ENCODE data around the gene CD4.

The CD4 gene

DNA sequence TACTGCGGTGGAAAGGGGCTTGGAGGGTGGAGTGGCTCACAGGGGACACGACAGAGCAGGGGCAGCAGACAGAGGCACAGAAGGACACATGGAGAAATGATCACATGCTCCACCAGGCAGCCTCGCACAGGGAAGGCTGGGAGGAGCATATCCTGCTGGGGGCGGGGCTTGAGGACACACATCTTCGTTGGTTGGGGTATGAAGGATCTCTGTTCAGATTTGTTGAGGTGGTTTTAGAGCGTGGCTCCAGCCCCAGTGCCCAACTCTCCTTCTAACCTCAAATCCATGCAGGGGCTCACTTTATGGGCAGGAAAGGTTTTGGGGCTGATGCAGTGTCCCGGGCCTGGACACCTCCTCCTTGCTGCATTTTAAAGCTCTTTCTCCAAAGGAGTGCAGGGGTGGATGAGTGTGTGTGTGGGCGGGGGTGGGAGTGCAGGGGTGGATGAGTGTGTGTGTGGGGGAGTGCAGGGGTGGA is 38.1 kb downstream of the CD4 start:
- no peak overlapping the region for H3K4me3 ChIP-seq (ENCODE audit: low read depth, low read length)

DNA sequence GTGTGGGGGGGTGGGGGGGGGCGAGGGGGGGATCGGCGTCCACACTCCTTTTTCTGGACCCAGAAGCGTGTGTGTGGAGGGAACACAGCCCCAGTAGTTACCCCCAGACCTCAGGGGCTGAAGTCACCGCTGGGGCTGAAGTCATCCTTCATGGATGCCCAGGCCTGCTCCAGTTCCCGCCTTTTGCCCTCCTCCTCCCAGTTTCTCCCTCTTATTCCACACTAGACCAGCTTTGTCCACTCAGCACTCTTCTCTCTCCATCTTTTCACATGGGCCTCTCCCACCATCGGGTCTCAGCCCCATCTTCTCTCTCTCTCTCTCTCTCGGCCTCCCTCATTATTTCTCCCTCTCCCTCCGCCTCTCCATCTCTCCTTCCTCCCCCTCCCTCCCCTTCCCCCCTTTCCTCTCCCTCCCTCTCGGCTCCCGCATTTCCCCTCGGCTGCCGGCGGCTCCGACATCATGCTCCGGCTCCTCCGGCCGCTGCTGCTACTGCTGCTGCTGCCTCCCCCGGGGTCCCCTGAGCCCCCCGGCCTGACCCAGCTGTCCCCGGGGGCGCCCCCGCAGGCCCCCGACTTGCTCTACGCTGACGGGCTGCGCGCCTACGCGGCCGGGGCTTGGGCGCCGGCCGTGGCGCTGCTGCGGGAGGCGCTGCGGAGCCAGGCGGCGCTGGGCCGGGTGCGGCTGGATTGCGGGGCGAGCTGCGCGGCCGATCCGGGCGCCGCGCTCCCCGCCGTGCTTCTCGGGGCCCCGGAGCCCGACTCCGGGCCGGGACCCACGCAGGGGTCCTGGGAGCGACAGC is 38.9 kb downstream of the CD4 start, which contains the start of gene P3H3:
Gene P3H3 (plus strand): TSS at position 426 of the 799 bp plus-strand sequence. CDS start 34 bp downstream, at position 460.
- peak within 1 kb of the TSS; percentile 96 for H3K4me3 ChIP-seq (ENCODE audit: low read depth, low read length)

GRCh38 chr12:6828781-6829535 is 39.6 kb downstream of the CD4 start:
- peak overlapping the region; percentile 96 for H3K4me3 ChIP-seq (ENCODE audit: low read depth, low read length)

DNA sequence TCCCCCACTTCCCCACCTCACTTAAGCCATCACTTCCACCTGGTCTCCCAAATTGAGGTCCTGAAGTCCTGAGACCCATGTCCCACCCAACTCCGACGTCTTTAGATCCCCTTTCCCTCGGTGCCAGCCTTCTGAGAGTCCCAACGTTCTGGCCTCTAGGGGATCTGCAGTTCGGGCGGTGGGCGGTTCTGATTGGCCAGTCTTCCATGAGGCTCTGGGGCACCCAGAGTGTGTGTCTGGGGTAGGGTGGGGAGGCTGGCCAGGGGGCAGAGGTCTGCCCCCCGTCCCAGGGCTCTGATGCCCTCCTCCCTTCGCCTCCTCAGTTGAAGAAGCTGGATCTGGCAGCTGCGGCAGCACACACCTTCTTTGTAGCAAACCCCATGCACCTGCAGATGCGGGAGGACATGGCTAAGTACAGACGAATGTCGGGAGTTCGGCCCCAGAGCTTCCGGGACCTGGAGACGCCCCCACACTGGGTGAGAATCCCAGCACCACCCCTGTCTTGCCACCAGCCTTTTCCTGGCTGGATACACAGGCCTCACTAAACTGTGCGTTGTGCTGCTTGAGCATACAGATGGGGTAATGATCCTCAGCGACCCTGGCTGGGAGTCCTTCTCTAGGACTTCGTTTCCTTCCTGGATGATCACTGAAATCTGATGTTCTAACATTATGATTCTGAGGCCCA is 40.4 kb downstream of the CD4 start:
- peak overlapping the region; percentile 96 for H3K4me3 ChIP-seq (ENCODE audit: low read depth, low read length)

- no peak overlapping the region for H3K4me3 ChIP-seq (ENCODE audit: low read depth, low read length)
These were observed 41.1 kb downstream of the CD4 start for GRCh38 chr12:6830286-6830890.

DNA sequence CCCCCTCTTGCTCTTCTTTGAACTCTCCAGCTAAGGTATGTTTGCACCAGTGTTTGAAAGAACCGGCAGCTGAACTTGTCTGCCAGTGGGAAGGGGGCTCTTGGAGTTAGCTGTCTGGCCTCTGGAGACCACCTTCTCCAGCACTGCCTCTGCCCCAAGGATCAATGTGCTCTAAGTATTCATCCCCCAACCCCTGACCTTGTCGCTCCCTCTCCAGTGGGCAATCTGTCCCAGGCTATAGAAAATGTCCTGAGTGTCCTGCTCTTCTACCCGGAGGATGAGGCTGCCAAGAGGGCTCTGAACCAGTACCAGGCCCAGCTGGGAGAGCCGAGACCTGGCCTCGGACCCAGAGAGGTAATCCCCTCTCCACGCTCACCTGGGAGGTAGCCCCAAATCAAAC is 41.7 kb downstream of the CD4 start:
- H3K4me3 ChIP-seq (ENCODE audit: low read depth, low read length), result no peak overlapping the region

DNA sequence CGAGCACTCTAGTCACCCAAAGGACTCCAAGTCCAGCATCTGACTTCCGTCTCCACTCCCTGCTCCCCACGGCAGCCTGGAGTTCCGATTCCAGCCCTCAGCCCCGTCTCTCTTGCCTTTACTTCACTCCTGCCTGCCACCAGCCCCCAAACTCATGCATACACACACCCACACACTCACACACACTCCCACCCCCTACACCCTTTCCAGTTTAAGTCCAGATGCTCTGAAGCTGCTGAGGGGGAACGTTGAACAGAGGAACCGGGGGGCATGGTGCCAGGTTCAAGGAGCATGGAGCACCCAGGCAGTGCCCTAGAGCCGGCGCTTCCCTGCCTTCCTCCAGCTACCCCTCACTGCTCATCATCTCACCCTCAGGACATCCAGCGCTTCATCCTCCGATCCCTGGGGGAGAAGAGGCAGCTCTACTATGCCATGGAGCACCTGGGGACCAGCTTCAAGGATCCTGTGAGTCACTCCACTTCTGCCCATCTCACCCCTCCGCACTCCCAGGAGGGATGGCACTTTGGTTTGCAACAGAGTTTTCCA is 42.2 kb downstream of the CD4 start:
- no peak overlapping the region for H3K4me3 ChIP-seq (ENCODE audit: low read depth, low read length)

DNA sequence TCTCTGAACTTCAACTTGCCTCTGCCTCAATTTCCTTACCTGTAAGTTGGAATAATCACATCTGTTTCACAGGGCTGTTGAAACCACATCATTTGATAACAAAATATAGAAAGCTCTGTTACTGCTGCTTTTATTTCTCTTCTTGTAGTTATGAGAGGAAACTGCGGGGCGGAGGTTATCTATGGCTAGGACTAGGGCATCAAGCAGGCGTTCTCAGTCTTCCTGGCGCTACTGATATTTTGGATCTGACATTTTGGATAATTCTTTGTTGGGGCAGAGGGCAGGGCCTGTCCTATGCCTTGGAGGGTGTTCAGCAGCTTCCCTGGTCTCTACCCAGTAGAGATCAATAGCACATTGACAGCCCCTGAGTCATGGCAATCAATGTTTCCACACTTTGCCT is 42.8 kb downstream of the CD4 start:
- H3K4me3 ChIP-seq (ENCODE audit: low read depth, low read length), result no peak overlapping the region

DNA sequence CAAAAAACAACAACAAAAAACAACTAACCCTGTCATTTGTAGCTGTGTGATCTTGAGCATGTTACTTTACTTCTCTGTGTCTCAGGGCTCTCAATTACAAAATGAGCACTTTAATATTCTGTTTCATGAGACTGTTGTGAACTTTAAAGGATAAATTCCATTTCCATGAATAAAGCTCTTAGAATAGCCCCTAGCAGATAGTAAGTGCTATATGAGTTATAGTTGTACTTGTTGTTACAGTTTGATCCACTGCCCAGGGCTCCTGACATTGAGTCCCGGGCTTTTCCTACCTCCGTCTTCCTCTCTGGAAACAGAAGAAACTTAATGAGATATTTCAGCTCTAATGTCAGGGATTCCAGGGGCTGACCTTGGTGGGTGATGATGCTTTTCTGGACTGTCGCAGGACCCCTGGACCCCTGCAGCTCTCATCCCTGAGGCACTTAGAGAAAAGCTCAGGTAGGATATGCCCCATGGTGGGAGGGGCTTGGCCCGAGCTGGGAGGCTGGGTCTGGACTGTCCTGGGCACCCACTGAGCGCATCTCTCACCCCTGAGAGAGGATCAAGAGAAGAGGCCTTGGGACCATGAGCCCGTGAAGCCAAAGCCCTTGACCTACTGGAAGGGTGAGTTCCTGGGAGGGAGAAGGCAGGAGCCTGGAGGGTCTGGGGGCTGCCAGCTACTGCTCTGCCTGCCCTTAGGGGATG is 44.0 kb downstream of the CD4 start:
- no peak overlapping the region for H3K4me3 ChIP-seq (ENCODE audit: low read depth, low read length)

DNA sequence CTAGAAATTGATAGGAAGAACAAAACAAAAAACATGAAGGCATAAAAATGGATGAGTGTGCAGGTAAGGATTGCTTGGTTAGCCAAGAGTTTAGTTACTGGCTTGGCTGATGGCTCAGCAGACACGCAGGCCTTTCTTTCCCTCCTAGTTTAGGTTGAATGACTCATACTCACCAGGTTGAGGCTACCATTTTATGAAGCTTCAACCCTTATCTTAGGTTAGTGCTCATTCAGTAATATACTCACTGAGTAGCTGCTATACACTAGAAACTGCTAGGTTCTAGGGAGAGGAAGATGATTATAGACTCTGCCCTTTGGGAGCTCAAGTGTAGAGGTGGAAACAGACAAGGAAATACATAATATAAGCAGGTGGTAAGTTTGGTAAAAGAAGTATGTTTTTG is 44.9 kb downstream of the CD4 start:
- no peak overlapping the region for H3K4me3 ChIP-seq (ENCODE audit: low read depth, low read length)

- no peak overlapping the region for H3K4me3 ChIP-seq (ENCODE audit: low read depth, low read length)
These were observed 45.5 kb downstream of the CD4 start for GRCh38 chr12:6834873-6835272.

DNA sequence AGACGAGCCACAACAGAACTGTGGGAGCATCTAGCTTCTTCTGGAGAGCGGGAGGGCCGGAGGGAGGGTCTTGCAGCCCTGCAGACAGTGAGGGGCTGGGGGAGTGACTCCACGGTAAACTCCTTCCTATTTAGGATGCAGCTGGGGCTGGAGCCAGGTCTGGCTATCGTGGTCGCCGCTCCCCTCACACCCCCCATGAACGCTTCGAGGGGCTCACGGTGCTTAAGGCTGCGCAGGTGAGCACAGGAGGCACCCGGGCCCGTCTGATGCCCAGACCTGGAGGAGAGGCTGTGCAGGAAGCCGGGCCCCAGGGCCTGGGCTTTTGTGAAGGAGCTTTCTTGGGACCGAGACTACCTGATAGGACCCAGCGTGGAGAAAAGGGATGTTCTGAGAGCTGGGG is 47.5 kb downstream of the CD4 start:
- H3K4me3 ChIP-seq (ENCODE audit: low read depth, low read length), result no peak overlapping the region

DNA sequence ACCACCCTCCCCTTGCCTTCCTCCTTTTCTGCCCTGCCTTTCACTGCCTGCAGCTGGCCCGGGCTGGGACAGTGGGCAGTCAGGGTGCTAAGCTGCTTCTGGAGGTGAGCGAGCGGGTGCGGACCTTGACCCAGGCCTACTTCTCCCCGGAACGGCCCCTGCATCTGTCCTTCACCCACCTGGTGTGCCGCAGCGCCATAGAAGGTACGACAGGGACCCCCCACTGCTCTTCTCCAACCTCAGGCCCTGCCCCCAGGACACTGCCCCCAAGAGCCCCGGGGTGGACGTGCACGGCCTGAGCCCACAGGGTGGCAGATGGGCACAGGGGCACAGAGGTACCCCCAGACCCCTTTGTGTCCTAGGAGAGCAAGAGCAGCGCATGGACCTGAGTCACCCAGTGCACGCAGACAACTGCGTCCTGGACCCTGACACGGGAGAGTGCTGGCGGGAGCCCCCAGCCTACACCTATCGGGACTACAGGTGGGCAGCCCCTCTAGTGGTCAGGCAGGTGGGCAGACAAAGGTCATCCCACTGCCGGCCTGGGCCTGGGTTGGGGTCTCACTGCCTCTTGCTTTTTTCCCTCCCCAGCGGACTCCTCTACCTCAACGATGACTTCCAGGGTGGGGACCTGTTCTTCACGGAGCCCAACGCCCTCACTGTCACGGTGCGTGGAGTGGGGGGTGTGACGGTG is 48.2 kb downstream of the CD4 start:
- H3K4me3 ChIP-seq (ENCODE audit: low read depth, low read length), result no peak overlapping the region

DNA sequence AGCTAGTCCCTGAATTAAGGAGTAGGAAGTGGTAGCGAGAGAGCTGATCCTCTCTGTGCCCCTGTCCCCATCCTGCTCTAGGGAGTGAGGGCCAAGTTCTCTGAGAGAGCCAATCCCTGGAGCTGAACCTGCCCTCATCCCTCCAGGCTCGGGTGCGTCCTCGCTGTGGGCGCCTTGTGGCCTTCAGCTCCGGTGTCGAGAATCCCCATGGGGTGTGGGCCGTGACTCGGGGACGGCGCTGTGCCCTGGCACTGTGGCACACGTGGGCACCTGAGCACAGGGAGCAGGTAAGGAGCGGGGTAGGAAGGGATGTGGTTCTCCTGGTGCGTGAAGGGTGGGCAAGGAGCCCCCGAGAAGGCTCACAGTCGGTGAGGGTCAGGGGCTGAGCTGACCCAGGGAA is 49.5 kb downstream of the CD4 start:
- no peak overlapping the region for H3K4me3 ChIP-seq (ENCODE audit: low read depth, low read length)

DNA sequence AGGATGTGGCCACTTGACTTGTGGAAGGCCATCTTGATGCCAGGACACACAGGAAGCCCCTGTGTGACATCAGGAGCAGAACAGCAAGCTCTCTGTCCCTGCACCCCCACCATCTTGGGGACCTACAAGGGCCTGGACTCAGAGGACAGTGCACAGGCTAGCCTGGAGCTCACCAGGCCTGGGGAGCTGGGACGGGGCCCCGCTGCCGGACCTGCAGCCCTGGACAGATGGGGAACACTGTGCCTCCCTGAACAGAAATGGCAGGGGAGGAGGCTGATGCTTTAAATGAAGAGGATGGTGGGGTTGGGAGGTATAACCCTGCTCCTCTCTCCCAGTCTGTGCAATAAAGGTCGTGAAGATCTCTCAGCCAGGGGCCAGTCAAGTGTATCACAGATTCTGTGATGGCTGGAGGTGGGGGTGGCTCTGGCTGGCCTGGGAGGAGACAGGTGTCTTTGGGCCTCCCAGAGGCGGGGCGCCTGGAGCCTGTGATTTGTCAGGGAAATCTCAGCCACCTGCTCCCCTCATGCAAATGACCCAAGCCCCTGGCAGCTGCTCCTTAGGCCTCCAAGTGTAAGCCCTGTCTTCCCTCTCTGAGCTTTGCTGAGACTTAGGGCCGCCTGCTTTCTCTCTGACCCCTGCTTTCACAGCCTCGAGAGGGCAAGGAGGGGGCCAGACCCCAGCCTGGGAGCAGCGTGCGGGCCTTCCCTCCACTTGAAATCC is 50.3 kb downstream of the CD4 start:
- H3K4me3 ChIP-seq (ENCODE audit: low read depth, low read length), result no peak overlapping the region

DNA sequence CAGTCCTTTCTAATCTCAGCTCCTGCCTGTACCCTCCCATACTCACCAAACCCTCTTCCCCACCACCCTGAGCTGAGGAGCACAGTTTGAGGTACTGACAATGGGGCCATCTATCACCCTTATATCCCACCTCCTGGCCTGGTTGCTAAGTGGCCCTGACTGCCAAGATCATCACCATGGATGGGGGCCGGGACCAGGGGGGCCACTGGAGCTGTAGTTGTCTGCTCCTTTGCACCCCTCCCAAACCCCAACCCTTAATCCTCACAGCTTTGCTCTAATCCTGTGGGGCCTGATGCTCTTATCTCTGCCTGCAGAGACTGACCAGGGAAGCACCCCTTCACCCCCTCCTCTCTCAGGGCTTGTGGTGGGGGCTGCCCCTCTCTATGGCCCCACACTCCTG is 51.0 kb downstream of the CD4 start:
- no peak overlapping the region for H3K4me3 ChIP-seq (ENCODE audit: low read depth, low read length)

- H3K4me3 ChIP-seq (ENCODE audit: low read depth, low read length), result no peak within 1 kb of the TSS
These were observed 51.6 kb downstream of the CD4 start, which contains the start of gene GNB3 for GRCh38 chr12:6840761-6841515. Gene GNB3, plus strand, starts transcription at chr12:6840925. Its CDS starts 363 bp downstream, at chr12:6841288.

GRCh38 chr12:6842075-6842474 is 52.7 kb downstream of the CD4 start:
- H3K4me3 ChIP-seq (ENCODE audit: low read depth, low read length), result no peak overlapping the region
